Neural cell (in vitro differentiated cells): ENCODE data around the gene MICAL2. TPM values are rescaled to one million over a fixed set of nuclear protein-coding genes. Genes with fewer than 3 reads are reported as not detected.

ENCODE experiments used
- H2AFZ ChIP-seq: fragments of 200-600, 300-800 bp; sonication (generic), shearing (Covaris generic); 2 replicates; pipeline ENCODE4 v1.6.0; 2014; ENCODE audit warnings: low read depth, mild to moderate bottlenecking, antibody characterized with exemption, low read length, moderate library complexity
- H3F3A ChIP-seq: fragments of 200-600 bp; shearing (Covaris generic); 2 replicates; pipeline ENCODE4 v1.6.1; 2016; ENCODE audit warnings: mild to moderate bottlenecking, moderate library complexity, mixed read lengths, antibody characterized with exemption, low read length; ENCODE audit not compliant: insufficient read depth, poor library complexity, severe bottlenecking
- H3K27ac ChIP-seq: fragments of 200-600, 300-800 bp; sonication (generic), shearing (Covaris generic); 2 replicates; pipeline ENCODE4 v1.5.1; 2014; ENCODE audit warnings: mild to moderate bottlenecking, low read length, moderate library complexity
- H3K27me3 ChIP-seq: fragments of 300-800, 200-600 bp; sonication (generic), shearing (Covaris generic); 2 replicates; pipeline ENCODE4 v1.6.0; 2014; ENCODE audit warnings: mild to moderate bottlenecking, low read depth, low read length, moderate library complexity; ENCODE audit not compliant: insufficient read depth
- H3K36me3 ChIP-seq: fragments of 300-800, 200-600 bp; sonication (generic), shearing (Covaris generic); 2 replicates; pipeline ENCODE4 v1.5.1; 2014; ENCODE audit warnings: mild to moderate bottlenecking, antibody characterized with exemption, low read length, moderate library complexity; ENCODE audit not compliant: insufficient read depth
- H3K4me2 ChIP-seq: fragments of 300-800, 200-600 bp; sonication (generic), shearing (Covaris generic); 2 replicates; pipeline ENCODE4 v1.6.0; 2014; ENCODE audit warnings: mild to moderate bottlenecking, low read length
- H3K4me3 ChIP-seq: fragments of 300-800, 200-600 bp; sonication (generic), shearing (Covaris generic); 2 replicates; pipeline ENCODE4 v1.5.1; 2014; ENCODE audit warnings: mild to moderate bottlenecking, low read length, moderate library complexity
- H3K79me2 ChIP-seq: fragments of 200-600 bp; shearing (Covaris generic); replicated peaks from 2 replicates; pipeline ENCODE4 v1.6.0; 2014; ENCODE audit warnings: mild to moderate bottlenecking, low read length, moderate library complexity; ENCODE audit not compliant: insufficient read depth
- H3K9ac ChIP-seq: fragments of 300-800, 200-600 bp; sonication (generic), shearing (Covaris generic); 2 replicates; pipeline ENCODE4 v1.6.1; 2016; ENCODE audit warnings: mild to moderate bottlenecking, low read length, mixed read lengths
- H3K9me2 ChIP-seq: fragments of 200-600 bp; shearing (Covaris generic); 2 replicates; pipeline ENCODE4 v1.6.1; 2016; ENCODE audit warnings: mild to moderate bottlenecking, low read length, mixed read lengths; ENCODE audit not compliant: insufficient read depth
- H3K9me3 ChIP-seq: fragments of 200-600, 300-800 bp; sonication (generic), shearing (Covaris generic); 2 replicates; pipeline ENCODE4 v1.6.1; 2016; ENCODE audit warnings: mild to moderate bottlenecking, mixed run types, low read length, moderate library complexity, mixed read lengths
- H4K20me1 ChIP-seq: fragments of 200-600 bp; shearing (Covaris generic); 2 replicates; pipeline ENCODE4 v1.6.1; 2016; ENCODE audit warnings: mild to moderate bottlenecking, mixed run types; ENCODE audit not compliant: insufficient read depth
- EP300 ChIP-seq: fragments of 450-650 bp; conservative IDR thresholded peaks from 2 replicates; pipeline ENCODE4 v1.6.1; 2014; ENCODE audit warnings: antibody characterized with exemption, mild to moderate bottlenecking, moderate library complexity; ENCODE audit not compliant: poor library complexity, severe bottlenecking
- EZH2 ChIP-seq: fragments of 200-600, 300-800 bp; shearing (Covaris generic), sonication (generic); IDR thresholded peaks from 2 replicates; pipeline ENCODE4 v1.6.1; 2014; ENCODE audit warnings: antibody characterized with exemption, low read length, borderline replicate concordance, mild to moderate bottlenecking; ENCODE audit not compliant: insufficient read depth, poor library complexity, severe bottlenecking
- MXI1 ChIP-seq: fragments of 450-650 bp; conservative IDR thresholded peaks from 2 replicates; pipeline ENCODE4 v1.6.1; 2014; ENCODE audit warnings: antibody characterized with exemption, mild to moderate bottlenecking; ENCODE audit not compliant: poor library complexity, severe bottlenecking
- POLR2AphosphoS5 ChIP-seq: IDR thresholded peaks from 2 replicates; pipeline ENCODE4 v1.6.1; 2012
- RAD21 ChIP-seq: fragments of 450-650 bp; conservative IDR thresholded peaks from 2 replicates; pipeline ENCODE4 v1.6.1; 2014; ENCODE audit warnings: antibody characterized with exemption, mild to moderate bottlenecking, moderate library complexity
- SMC3 ChIP-seq: fragments of 450-650 bp; conservative IDR thresholded peaks from 2 replicates; pipeline ENCODE4 v1.6.1; 2014; ENCODE audit warnings: antibody characterized with exemption, mild to moderate bottlenecking, moderate library complexity; ENCODE audit not compliant: poor library complexity
- TAF1 ChIP-seq: IDR thresholded peaks from 2 replicates; pipeline ENCODE4 v1.6.1; 2012; ENCODE audit warnings: low read depth
- polyA plus RNA-seq: library from polyadenylated mRNA; depleted of rRNA; stranded (reverse); fragments of >200 nt; gene quantifications from 2 replicates; pipeline ENCODE4 v1.2.3, GENCODE V29; 2014
- TF ChIP-seq, protein P1 (sequence below): fragments of 450-650 bp; IDR thresholded peaks from 2 replicates; pipeline ENCODE4 v1.5.1; 2014; ENCODE audit warnings: antibody characterized with exemption, mild to moderate bottlenecking, moderate library complexity; ENCODE audit not compliant: poor library complexity, severe bottlenecking
- TF ChIP-seq, protein P2 (sequence below): IDR thresholded peaks from 2 replicates; pipeline ENCODE4 v1.6.1; 2012; ENCODE audit warnings: borderline replicate concordance

MICAL2 gene
- polyA plus RNA-seq, 1 donor from 2014 or later = 2.2 TPM

- Histone ChIP-seq H3K79me2 (no peaks in the 10 kb centered on the region), H3K27ac (no peak overlapping the region), H3K27me3 (no peaks in the 10 kb centered on the region), H3K9me2 (no peaks in the 10 kb centered on the region), H3K36me3 (no peaks in the 10 kb centered on the region), H2AFZ (no peak overlapping the region), H3F3A (no peaks in the 10 kb centered on the region), H4K20me1 (no peaks in the 10 kb centered on the region), H3K9me3 (no peaks in the 10 kb centered on the region), H3K9ac (no peak overlapping the region), H3K4me2 (no peak overlapping the region), H3K4me3 (no peak overlapping the region)
- TF ChIP-seq, protein P1, sequence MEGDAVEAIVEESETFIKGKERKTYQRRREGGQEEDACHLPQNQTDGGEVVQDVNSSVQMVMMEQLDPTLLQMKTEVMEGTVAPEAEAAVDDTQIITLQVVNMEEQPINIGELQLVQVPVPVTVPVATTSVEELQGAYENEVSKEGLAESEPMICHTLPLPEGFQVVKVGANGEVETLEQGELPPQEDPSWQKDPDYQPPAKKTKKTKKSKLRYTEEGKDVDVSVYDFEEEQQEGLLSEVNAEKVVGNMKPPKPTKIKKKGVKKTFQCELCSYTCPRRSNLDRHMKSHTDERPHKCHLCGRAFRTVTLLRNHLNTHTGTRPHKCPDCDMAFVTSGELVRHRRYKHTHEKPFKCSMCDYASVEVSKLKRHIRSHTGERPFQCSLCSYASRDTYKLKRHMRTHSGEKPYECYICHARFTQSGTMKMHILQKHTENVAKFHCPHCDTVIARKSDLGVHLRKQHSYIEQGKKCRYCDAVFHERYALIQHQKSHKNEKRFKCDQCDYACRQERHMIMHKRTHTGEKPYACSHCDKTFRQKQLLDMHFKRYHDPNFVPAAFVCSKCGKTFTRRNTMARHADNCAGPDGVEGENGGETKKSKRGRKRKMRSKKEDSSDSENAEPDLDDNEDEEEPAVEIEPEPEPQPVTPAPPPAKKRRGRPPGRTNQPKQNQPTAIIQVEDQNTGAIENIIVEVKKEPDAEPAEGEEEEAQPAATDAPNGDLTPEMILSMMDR = no peak
- TF ChIP-seq TAF1 (no peak), POLR2AphosphoS5 (no peak), EZH2 (no peak), MXI1 (no peak), RAD21 (no peak), EP300 (no peak), SMC3 (no peak)
- TF ChIP-seq, protein P2, sequence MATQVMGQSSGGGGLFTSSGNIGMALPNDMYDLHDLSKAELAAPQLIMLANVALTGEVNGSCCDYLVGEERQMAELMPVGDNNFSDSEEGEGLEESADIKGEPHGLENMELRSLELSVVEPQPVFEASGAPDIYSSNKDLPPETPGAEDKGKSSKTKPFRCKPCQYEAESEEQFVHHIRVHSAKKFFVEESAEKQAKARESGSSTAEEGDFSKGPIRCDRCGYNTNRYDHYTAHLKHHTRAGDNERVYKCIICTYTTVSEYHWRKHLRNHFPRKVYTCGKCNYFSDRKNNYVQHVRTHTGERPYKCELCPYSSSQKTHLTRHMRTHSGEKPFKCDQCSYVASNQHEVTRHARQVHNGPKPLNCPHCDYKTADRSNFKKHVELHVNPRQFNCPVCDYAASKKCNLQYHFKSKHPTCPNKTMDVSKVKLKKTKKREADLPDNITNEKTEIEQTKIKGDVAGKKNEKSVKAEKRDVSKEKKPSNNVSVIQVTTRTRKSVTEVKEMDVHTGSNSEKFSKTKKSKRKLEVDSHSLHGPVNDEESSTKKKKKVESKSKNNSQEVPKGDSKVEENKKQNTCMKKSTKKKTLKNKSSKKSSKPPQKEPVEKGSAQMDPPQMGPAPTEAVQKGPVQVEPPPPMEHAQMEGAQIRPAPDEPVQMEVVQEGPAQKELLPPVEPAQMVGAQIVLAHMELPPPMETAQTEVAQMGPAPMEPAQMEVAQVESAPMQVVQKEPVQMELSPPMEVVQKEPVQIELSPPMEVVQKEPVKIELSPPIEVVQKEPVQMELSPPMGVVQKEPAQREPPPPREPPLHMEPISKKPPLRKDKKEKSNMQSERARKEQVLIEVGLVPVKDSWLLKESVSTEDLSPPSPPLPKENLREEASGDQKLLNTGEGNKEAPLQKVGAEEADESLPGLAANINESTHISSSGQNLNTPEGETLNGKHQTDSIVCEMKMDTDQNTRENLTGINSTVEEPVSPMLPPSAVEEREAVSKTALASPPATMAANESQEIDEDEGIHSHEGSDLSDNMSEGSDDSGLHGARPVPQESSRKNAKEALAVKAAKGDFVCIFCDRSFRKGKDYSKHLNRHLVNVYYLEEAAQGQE = no peak
Observed at GRCh38 chr11:12094872-12095800, 15.3 kb upstream of the MICAL2 start.

- Histone ChIP-seq H3K79me2 (no peaks in the 10 kb centered on the region), H3K36me3 (no peaks in the 10 kb centered on the region), H2AFZ (no peak overlapping the region)
Observed at GRCh38 chr11:12097219-12097618, 13.2 kb upstream of the MICAL2 start.

More at GRCh38 chr11:12097219-12097618, 13.2 kb upstream of the MICAL2 start:
- Histone ChIP-seq H3K27me3 (no peaks in the 10 kb centered on the region), H3K4me3 (no peak overlapping the region), H3K9me3 (no peaks in the 10 kb centered on the region), H4K20me1 (no peaks in the 10 kb centered on the region), H3K27ac (no peak overlapping the region), H3K9ac (no peak overlapping the region), H3F3A (no peaks in the 10 kb centered on the region), H3K9me2 (no peaks in the 10 kb centered on the region), H3K4me2 (no peak overlapping the region)
- TF ChIP-seq POLR2AphosphoS5 = no peak
- TF ChIP-seq, protein P1 = no peak
- TF ChIP-seq RAD21 = no peak
- TF ChIP-seq EZH2 = no peak
- TF ChIP-seq EP300 = no peak
- no peak for TF ChIP-seq SMC3
- TF ChIP-seq MXI1 = no peak
- TF ChIP-seq, protein P2 = no peak
- TF ChIP-seq TAF1 = no peak
